Activated naive CD8-positive, alpha-beta T cell treated with anti-CD3 and anti-CD28 coated beads, Interleukin-2, amount 10 ng/mL, durations not matched to agents 7 days and 5 days (primary cell): ENCODE measurements around the gene CD300LG. TPM values are rescaled to one million over a fixed set of nuclear protein-coding genes. Genes with fewer than 3 reads are reported as not detected.

Experiments
- ATAC-seq: fragments of 150-1000 bp; cut with Tn5 transposase; one replicate; pipeline ENCODE4 v1.10.0; 2021; ENCODE audit warnings: low read depth, moderate library complexity
- POLR2A ChIA-PET: fragments of 350-600 bp; sonication (Branson Sonifier 250); formaldehyde crosslinking; loops from one replicate; lab custom pipeline; 2021; ENCODE audit warnings: antibody characterized with exemption; lab: Charles Lee
- DNase-seq: peaks from one replicate; pipeline ENCODE4 v3.0.0; 2021
- H3K27ac Mint-ChIP-seq: one replicate; pipeline ENCODE4 v1.8.0; 2022; ENCODE audit warnings: mild to moderate bottlenecking, mixed read lengths
- H3K27me3 Mint-ChIP-seq: one replicate; pipeline ENCODE4 v1.8.0; 2022; ENCODE audit warnings: mild to moderate bottlenecking, moderate library complexity, mixed read lengths
- H3K36me3 Mint-ChIP-seq: one replicate; pipeline ENCODE4 v1.8.0; 2021; ENCODE audit warnings: mild to moderate bottlenecking, mixed read lengths
- H3K4me1 Mint-ChIP-seq: one replicate; pipeline ENCODE4 v1.8.0; 2021; ENCODE audit warnings: mixed read lengths
- H3K4me3 Mint-ChIP-seq: one replicate; pipeline ENCODE4 v1.8.0; 2022; ENCODE audit warnings: mild to moderate bottlenecking, moderate library complexity, mixed read lengths
- H3K9me3 Mint-ChIP-seq: one replicate; pipeline ENCODE4 v1.8.0; 2021; ENCODE audit warnings: mixed read lengths
- total RNA-seq, 2 experiments: library from RNA; stranded (reverse); gene quantifications; one replicate each; pipeline ENCODE4 v1.2.3, GENCODE V29; 2021

CD300LG gene
- total RNA-seq, 2 experiments from 2014 or later = not detected

GRCh38 chr17:43849116-43849515, 2.1 kb downstream of the CD300LG start:
- H3K27ac Mint-ChIP-seq = no peak overlapping the region
- H3K36me3 Mint-ChIP-seq = no peaks in the 10 kb centered on the region
- no peak overlapping the region for H3K4me3 Mint-ChIP-seq
- POLR2A ChIA-PET = interaction anchor here (0.5 kb wide), 1 partner anchor 31 kb away, joined by 3 read pairs; no protein-coding TSS in a partner anchor
- ATAC-seq (no peak), DNase-seq (no peak)
- H3K9me3 Mint-ChIP-seq = no peaks in the 10 kb centered on the region
- peaks cover 3% of the 10 kb centered on the region for H3K4me1 Mint-ChIP-seq
- no peaks in the 10 kb centered on the region for H3K27me3 Mint-ChIP-seq

DNA sequence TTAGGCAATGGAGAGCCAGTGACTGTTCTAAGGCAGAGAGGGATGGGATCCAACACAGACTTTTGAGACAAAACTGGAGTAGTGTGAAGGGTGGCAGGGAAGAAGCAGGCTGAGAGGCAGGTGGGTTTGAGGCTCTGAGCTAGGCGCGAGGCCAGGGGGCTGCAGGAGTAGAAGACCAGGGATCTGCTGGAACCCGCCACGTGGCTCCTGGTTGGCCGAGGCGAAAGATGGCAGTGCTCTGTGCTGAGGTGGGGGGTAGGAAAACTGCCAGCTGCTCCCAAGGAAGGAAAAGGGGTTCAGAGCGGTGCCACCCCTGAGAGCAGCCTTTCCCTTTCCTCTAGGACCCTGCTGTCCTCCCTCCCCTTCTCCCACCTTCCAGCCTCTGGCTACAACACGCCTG, 5.6 kb downstream of the CD300LG start:
- DNase-seq (no peak), ATAC-seq (no peak)
- Mint-ChIP-seq H3K9me3 (no peaks in the 10 kb centered on the region), H3K4me1 (no peaks in the 10 kb centered on the region), H3K27me3 (no peaks in the 10 kb centered on the region), H3K36me3 (no peaks in the 10 kb centered on the region), H3K4me3 (no peak overlapping the region), H3K27ac (no peak overlapping the region)
- POLR2A ChIA-PET = no interaction called here

DNA sequence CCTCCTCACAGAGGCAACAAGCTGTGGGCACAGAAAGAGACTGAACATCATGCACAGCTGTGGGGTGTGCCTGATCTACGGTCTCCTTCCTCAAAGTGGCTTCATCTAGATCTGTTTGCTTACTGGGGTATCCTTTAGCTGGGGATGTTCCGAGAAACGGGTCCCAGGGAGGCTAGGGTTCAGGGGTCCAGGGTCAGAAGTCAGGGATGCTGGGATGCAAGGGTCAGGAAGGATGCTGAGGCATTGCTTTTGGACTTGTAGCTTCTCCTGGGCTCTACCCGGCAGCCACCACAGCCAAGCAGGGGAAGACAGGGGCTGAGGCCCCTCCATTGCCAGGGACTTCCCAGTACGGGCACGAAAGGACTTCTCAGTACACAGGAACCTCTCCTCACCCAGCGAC, 6.6 kb downstream of the CD300LG start:
- POLR2A ChIA-PET = no interaction called here
- Mint-ChIP-seq H3K36me3 (no peaks in the 10 kb centered on the region), H3K4me3 (no peak overlapping the region), H3K27ac (no peak overlapping the region), H3K4me1 (no peaks in the 10 kb centered on the region), H3K27me3 (no peaks in the 10 kb centered on the region), H3K9me3 (no peaks in the 10 kb centered on the region)
- ATAC-seq (no peak), DNase-seq (no peak)

DNA sequence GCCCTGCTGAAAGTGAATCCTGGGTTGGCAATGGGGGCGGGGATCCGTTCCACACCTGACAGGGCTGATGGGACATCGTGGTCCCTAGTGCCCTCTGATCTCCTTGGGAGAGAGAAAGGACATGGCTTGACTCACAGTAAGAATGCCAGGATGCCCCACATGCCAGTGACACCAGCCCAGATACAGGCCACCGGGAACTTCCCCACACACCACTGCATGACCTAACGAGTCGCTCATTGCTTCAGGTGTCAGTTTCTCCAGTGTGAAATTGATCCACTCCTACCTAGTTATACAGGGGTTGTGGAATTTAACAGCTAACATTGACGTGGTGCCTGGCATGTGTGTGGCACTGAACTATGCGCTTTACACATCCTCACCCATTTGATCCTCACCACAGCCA, 7.5 kb downstream of the CD300LG start:
- ATAC-seq (no peak), DNase-seq (no peak)
- no peak overlapping the region for H3K4me3 Mint-ChIP-seq
- no peaks in the 10 kb centered on the region for H3K36me3 Mint-ChIP-seq
- H3K4me1 Mint-ChIP-seq = no peaks in the 10 kb centered on the region
- H3K27ac Mint-ChIP-seq = no peak overlapping the region
- no peaks in the 10 kb centered on the region for H3K9me3 Mint-ChIP-seq
- H3K27me3 Mint-ChIP-seq = peaks cover 5% of the 10 kb centered on the region
- POLR2A ChIA-PET = no interaction called here

GRCh38 chr17:43855061-43855460, 8.1 kb downstream of the CD300LG start:
- POLR2A ChIA-PET = no interaction called here
- no peak for DNase-seq
- no peaks in the 10 kb centered on the region for H3K36me3 Mint-ChIP-seq
- no peak overlapping the region for H3K27ac Mint-ChIP-seq
- H3K9me3 Mint-ChIP-seq = no peaks in the 10 kb centered on the region
- H3K4me3 Mint-ChIP-seq = no peak overlapping the region
- no peak for ATAC-seq
- H3K4me1 Mint-ChIP-seq = no peaks in the 10 kb centered on the region
- H3K27me3 Mint-ChIP-seq = peaks cover 5% of the 10 kb centered on the region

DNA sequence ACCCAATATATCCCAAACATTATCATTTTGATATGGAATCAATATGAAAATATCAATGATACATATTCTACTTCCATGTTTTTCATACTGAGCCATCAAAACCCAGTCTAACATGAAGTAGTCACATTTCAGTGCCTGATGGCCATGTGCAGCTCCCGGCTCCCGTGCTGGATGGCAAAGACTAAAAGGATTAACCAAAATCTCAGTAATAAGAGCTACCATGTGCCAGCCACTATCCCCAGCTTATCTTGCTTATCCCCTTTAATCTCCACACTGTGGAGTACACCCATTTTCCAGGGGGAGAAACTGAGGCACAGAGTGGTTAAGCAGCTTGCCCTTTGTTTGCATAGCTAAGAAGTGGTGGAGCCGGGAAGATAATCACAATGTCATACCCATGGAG, 9.2 kb downstream of the CD300LG start:
- POLR2A ChIA-PET = no interaction called here
- Mint-ChIP-seq H3K4me3 (no peak overlapping the region), H3K4me1 (no peaks in the 10 kb centered on the region), H3K36me3 (no peaks in the 10 kb centered on the region), H3K9me3 (no peaks in the 10 kb centered on the region), H3K27me3 (peaks cover 5% of the 10 kb centered on the region), H3K27ac (no peak overlapping the region)
- ATAC-seq (no peak), DNase-seq (no peak)

- DNase-seq (no peak), ATAC-seq (no peak)
- Mint-ChIP-seq H3K27me3 (peaks cover 5% of the 10 kb centered on the region), H3K4me3 (no peak overlapping the region), H3K9me3 (no peaks in the 10 kb centered on the region), H3K27ac (no peak overlapping the region), H3K36me3 (no peaks in the 10 kb centered on the region), H3K4me1 (no peaks in the 10 kb centered on the region)
- POLR2A ChIA-PET = no interaction called here
These were observed 10.2 kb downstream of the CD300LG start for GRCh38 chr17:43857141-43857540.

DNA sequence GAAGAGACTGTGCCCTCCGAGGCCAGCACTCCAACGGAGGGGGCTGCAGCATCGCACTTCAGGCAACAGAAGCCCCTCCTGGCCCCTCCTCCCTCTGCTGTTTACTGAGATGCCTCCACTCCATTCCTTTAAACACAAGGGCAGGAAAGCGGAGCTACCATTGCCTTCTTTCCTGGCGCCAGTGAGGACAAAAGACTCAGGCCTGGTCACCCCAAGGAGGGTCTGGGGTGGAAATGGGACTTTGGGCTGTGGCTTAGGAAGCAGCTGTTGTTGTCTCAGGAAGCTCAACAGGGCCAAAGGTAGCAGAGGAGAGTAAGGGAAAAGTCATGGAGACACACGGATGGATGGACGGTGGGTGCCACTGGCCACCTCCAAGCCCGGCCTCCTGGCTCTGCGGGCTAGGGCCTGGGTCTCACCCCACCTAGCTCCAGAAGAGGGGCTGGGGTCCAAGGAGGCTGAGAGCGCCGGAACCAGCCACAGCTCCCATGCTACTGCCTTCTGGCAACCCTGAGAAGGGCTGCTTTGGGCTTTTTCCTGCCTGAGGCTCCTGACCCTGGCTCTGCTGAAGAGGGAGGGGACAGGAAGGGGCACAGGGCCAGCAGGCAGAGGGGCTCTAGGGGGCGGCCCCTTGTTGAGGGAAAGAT, 11.1 kb downstream of the CD300LG start:
- POLR2A ChIA-PET = no interaction called here
- no peaks in the 10 kb centered on the region for H3K4me1 Mint-ChIP-seq
- DNase-seq = no peak
- H3K4me3 Mint-ChIP-seq = no peak overlapping the region
- no peak for ATAC-seq
- H3K27ac Mint-ChIP-seq = no peak overlapping the region
- no peaks in the 10 kb centered on the region for H3K36me3 Mint-ChIP-seq
- H3K27me3 Mint-ChIP-seq = peaks cover 9% of the 10 kb centered on the region
- no peaks in the 10 kb centered on the region for H3K9me3 Mint-ChIP-seq

GRCh38 chr17:43860077-43860725, 13.2 kb downstream of the CD300LG start:
- DNase-seq (no peak), ATAC-seq (no peak)
- Mint-ChIP-seq H3K27ac (no peak overlapping the region), H3K4me3 (no peak overlapping the region), H3K27me3 (peaks cover 15% of the 10 kb centered on the region), H3K9me3 (no peaks in the 10 kb centered on the region), H3K36me3 (no peaks in the 10 kb centered on the region), H3K4me1 (no peaks in the 10 kb centered on the region)
- POLR2A ChIA-PET = interaction anchor here (0.6 kb wide), 1 partner anchor 761 kb away, joined by 3 read pairs; no protein-coding TSS in a partner anchor

GRCh38 chr17:43860927-43861622, 14.1 kb downstream of the CD300LG start:
- Mint-ChIP-seq H3K27me3 (peaks cover 16% of the 10 kb centered on the region), H3K36me3 (no peaks in the 10 kb centered on the region), H3K4me1 (no peaks in the 10 kb centered on the region), H3K4me3 (no peak overlapping the region), H3K9me3 (no peaks in the 10 kb centered on the region), H3K27ac (no peak overlapping the region)
- ATAC-seq (no peak), DNase-seq (no peak)
- POLR2A ChIA-PET = no interaction called here

- ATAC-seq = no peak
- no peak overlapping the region for H3K27ac Mint-ChIP-seq
- H3K4me1 Mint-ChIP-seq = no peaks in the 10 kb centered on the region
- H3K4me3 Mint-ChIP-seq = no peak overlapping the region
- no peak for DNase-seq
- H3K27me3 Mint-ChIP-seq = peaks cover 22% of the 10 kb centered on the region
- no peaks in the 10 kb centered on the region for H3K9me3 Mint-ChIP-seq
- H3K36me3 Mint-ChIP-seq = no peaks in the 10 kb centered on the region
- POLR2A ChIA-PET = no interaction called here
These were observed 15.0 kb downstream of the CD300LG start for GRCh38 chr17:43861960-43862359.

DNA sequence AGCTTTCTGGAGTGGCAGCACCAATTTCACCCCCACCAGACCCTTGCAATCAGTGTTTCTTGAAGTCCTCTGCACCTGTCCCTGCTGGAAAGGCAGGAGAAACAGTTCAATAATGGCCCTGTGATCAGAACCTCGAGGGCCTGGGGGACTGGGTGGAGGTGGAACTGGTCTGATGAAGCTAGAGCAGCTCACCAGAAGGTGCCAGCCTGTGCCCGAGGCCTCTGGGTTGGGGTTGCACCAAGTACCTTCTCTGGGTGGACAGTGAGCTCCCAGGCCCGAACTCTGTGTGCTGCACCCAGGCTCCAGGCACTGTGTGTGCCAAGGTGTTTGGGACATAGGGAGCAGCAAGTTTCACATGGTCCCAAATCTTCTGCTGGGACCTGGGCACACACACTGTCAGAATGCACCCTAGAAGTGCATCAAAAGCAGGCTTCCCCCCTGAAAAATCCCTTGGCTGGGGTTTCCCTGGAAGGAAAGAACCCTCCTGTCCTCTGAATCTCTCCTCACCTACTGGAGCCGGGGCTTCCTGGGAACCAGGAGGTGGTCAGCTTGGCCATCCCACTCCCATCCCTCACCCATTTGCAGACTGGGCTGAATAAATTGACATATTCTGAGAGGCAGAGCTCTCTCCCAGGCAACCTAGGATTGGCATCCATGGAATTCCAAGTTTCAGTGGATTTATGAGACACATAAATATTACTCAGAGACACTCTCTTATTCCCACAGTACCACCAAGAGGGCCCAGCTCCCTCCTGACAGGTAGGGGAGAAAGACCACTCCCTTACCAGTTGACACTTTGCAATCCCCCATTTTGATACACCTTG, 17.4 kb downstream of the CD300LG start:
- H3K27ac Mint-ChIP-seq = no peak overlapping the region
- H3K27me3 Mint-ChIP-seq = peaks cover 33% of the 10 kb centered on the region
- ATAC-seq (no peak), DNase-seq (no peak)
- H3K9me3 Mint-ChIP-seq = no peaks in the 10 kb centered on the region
- H3K4me3 Mint-ChIP-seq = no peak overlapping the region
- no peaks in the 10 kb centered on the region for H3K36me3 Mint-ChIP-seq
- no peaks in the 10 kb centered on the region for H3K4me1 Mint-ChIP-seq
- POLR2A ChIA-PET = no interaction called here

DNA sequence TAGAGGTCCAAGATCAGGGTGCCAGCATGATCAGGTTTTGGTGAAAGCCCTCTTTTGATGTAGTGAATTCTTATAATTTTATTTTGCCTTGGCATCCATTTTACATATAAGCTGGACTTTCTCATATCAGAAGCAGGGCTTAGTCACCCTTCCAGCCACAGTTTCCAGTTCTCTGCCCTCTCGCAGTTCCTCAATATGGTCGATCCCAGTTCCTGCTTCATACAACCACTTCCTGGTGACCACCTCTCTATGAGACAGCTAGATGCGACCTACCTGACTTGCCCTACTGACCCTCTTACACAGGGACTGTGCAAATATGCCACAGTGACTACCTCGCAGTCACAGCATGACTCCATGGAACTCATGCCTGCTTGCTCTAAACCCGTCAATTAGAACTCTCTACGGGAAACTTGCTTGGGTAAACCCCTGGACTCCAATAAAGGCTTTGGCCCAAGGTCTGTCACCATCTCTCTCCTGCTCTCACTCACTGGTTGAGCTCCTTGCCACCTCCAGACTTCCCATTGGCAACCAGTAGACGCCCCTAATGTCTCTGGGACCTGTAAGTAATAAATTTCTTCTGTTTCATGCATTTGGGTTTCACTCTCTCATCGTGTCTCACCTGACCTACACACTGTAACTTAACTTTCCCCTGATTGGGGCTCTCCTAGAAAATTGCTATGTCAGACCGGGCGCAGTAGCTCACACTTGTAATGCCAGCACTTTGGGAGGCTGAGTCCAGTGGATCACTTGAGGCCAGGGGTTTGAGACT, 21.4 kb downstream of the CD300LG start:
- no peaks in the 10 kb centered on the region for H3K36me3 Mint-ChIP-seq
- POLR2A ChIA-PET = no interaction called here
- no peaks in the 10 kb centered on the region for H3K9me3 Mint-ChIP-seq
- H3K27me3 Mint-ChIP-seq = peaks cover 41% of the 10 kb centered on the region
- no peak for ATAC-seq
- no peak overlapping the region for H3K4me3 Mint-ChIP-seq
- no peak for DNase-seq
- H3K27ac Mint-ChIP-seq = no peak overlapping the region
- H3K4me1 Mint-ChIP-seq = no peaks in the 10 kb centered on the region
